Prostate gland (tissue), 2 donors: ENCODE data around the gene RAB14.

ENCODE experiments used
- POLR2A ChIP-seq: fragments of 450-650 bp; IDR thresholded peaks from one replicate; pipeline ENCODE4 v1.6.1; 2016; ENCODE audit warnings: antibody characterized with exemption, mild to moderate bottlenecking
- POLR2AphosphoS5 ChIP-seq: sonication (generic); formaldehyde crosslinking; IDR thresholded peaks from one replicate; pipeline ENCODE4 v1.6.1; 2017; ENCODE audit warnings: antibody characterized with exemption
- TF ChIP-seq, protein P1 (sequence below), 4 experiments: fragments of 200-600 bp in 2 of 4; fragments of 450-650 bp in 2 of 4; sonication (generic) in 2 of 4; IDR thresholded peaks; 1 replicate in 3 of 4; 2 replicates in 1 of 4; pipeline ENCODE4 v1.5.1; 2016 to 2019; ENCODE audit warnings: antibody characterized with exemption in 4 of 4, mild to moderate bottlenecking in 2 of 4, moderate library complexity in 2 of 4

DNA sequence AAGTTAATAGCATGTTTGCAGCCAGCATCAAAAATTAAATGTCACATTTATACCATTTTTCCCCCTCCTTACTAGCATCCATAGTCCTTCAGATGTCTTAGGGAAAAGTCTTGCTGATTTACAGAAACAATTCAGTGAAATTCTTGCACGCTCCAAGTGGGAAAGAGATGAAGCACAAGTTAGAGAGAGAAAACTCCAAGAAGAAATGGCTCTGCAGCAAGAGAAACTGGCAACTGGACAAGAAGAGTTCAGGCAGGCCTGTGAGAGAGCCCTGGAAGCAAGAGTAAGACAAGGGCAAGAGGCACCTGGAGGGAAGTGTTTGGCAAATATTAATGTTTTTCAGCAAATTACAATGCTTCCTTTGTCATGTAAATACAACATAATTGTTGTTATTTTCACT lies 60.4 kb downstream of the RAB14 start:
- TF ChIP-seq, protein P1, sequence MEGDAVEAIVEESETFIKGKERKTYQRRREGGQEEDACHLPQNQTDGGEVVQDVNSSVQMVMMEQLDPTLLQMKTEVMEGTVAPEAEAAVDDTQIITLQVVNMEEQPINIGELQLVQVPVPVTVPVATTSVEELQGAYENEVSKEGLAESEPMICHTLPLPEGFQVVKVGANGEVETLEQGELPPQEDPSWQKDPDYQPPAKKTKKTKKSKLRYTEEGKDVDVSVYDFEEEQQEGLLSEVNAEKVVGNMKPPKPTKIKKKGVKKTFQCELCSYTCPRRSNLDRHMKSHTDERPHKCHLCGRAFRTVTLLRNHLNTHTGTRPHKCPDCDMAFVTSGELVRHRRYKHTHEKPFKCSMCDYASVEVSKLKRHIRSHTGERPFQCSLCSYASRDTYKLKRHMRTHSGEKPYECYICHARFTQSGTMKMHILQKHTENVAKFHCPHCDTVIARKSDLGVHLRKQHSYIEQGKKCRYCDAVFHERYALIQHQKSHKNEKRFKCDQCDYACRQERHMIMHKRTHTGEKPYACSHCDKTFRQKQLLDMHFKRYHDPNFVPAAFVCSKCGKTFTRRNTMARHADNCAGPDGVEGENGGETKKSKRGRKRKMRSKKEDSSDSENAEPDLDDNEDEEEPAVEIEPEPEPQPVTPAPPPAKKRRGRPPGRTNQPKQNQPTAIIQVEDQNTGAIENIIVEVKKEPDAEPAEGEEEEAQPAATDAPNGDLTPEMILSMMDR (IDR thresholded peaks at IDR 0.05) = no peak
- TF ChIP-seq POLR2A (no peak), POLR2AphosphoS5 (no peak)
